Activated CD4-positive, alpha-beta T cell treated with anti-CD3 and anti-CD28 coated beads, Interleukin-2, amount 10 ng/mL, durations not matched to agents 7 days and 5 days (primary cell): ENCODE results near the gene MMP25. TPM values are rescaled to one million over a fixed set of nuclear protein-coding genes. Genes with fewer than 3 reads are reported as not detected.
"Not testable (repeated sequence)": the region's sequence is repeated elsewhere in the genome, so short reads cannot be mapped to it uniquely, and the experiment has no call there.

Experiments
- CTCF ChIA-PET: fragments of 350-600 bp; sonication (Branson Sonifier 250); formaldehyde crosslinking; loops from one replicate; lab custom pipeline; 2021; ENCODE audit warnings: antibody characterized with exemption; lab: Charles Lee
- POLR2A ChIA-PET: fragments of 350-600 bp; sonication (Branson Sonifier 250); formaldehyde crosslinking; loops from one replicate; lab custom pipeline; 2021; ENCODE audit warnings: antibody characterized with exemption; lab: Charles Lee
- DNase-seq: peaks from one replicate; pipeline ENCODE4 v3.0.0-alpha.2; 2020
- H3K27ac Mint-ChIP-seq: one replicate; pipeline ENCODE4 v1.8.0; 2021; ENCODE audit warnings: mild to moderate bottlenecking, moderate library complexity, mixed read lengths
- H3K27me3 Mint-ChIP-seq: one replicate; pipeline ENCODE4 v1.8.0; 2021; ENCODE audit warnings: mixed read lengths
- H3K36me3 Mint-ChIP-seq: one replicate; pipeline ENCODE4 v1.8.0; 2021; ENCODE audit warnings: low read depth, mixed read lengths
- H3K4me1 Mint-ChIP-seq: one replicate; pipeline ENCODE4 v1.8.0; 2021; ENCODE audit warnings: mixed read lengths
- H3K4me3 Mint-ChIP-seq: one replicate; pipeline ENCODE4 v1.8.0; 2021; ENCODE audit warnings: mild to moderate bottlenecking, moderate library complexity, mixed read lengths
- H3K9me3 Mint-ChIP-seq: one replicate; pipeline ENCODE4 v1.8.0; 2021; ENCODE audit warnings: mixed read lengths
- total RNA-seq, 2 experiments: library from RNA; stranded (reverse); gene quantifications; one replicate each; pipeline ENCODE4 v1.2.3, GENCODE V29; 2021

MMP25 gene
- total RNA-seq, 2 experiments from 2014 or later, result 18.1 to 19.8 TPM

DNA sequence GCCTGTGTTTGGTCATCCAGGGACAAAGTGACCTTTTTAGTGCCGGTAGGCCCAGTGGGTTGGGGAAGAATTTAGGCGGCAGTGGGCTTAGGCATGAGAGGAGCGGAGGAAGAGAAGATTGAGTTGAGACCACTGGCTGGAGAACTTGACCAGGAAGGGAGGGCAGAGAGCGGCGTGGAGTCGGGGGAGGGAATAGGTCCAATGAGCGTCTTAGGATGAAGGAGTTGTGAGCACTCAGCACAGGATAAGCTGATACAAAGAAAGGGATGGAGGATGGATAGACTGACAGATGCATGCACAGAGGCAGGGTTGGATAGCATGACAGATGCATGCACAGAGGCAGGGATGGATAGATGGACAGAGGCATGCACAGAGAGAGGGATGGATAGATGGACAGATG lies 27.1 kb downstream of the MMP25 start:
- no peak for DNase-seq
- CTCF ChIA-PET, result interaction anchor here (0.5 to 5.8 kb wide), 2 partner anchors 38 to 56 kb away, joined by 3 to 31 read pairs; no protein-coding TSS in a partner anchor
- H3K36me3 Mint-ChIP-seq, result peaks cover 43% of the 10 kb centered on the region
- H3K9me3 Mint-ChIP-seq, result peaks cover 6% of the 10 kb centered on the region
- H3K27ac Mint-ChIP-seq, result peak overlapping the region; percentile 98
- H3K27me3 Mint-ChIP-seq, result no peaks in the 10 kb centered on the region
- H3K4me1 Mint-ChIP-seq, result peaks cover 91% of the 10 kb centered on the region
- POLR2A ChIA-PET, result no interaction called here
- H3K4me3 Mint-ChIP-seq, result peak overlapping the region; percentile 84

GRCh38 chr16:3074860-3075522 lies 28.6 kb downstream of the MMP25 start:
- Mint-ChIP-seq H3K9me3 (peaks cover 13% of the 10 kb centered on the region), H3K27ac (peak overlapping the region; percentile 98), H3K4me1 (peaks cover 91% of the 10 kb centered on the region), H3K36me3 (peaks cover 41% of the 10 kb centered on the region), H3K27me3 (no peaks in the 10 kb centered on the region), H3K4me3 (peak overlapping the region; percentile 84)
- DNase-seq, result peak; percentile 94
- CTCF ChIA-PET, result interaction anchor here (0.6 to 5.8 kb wide), 14 partner anchors 9 to 148 kb away, joined by 3 to 31 read pairs (median 4); partner anchors contain the start of gene IL32
- POLR2A ChIA-PET, result interaction anchor here (0.5 to 2.8 kb wide), 7 partner anchors 9 to 55 kb away, joined by 3 to 21 read pairs (median 3); partner anchors contain the start of gene IL32

- H3K4me1 Mint-ChIP-seq, result peaks cover 87% of the 10 kb centered on the region
- peaks cover 38% of the 10 kb centered on the region for H3K36me3 Mint-ChIP-seq
- H3K27ac Mint-ChIP-seq, result peak overlapping the region; percentile 98
- no peak for DNase-seq
- CTCF ChIA-PET, result interaction anchor here (1.0 to 5.8 kb wide), 13 partner anchors 10 to 83 kb away, joined by 3 to 31 read pairs (median 5); partner anchors contain the start of gene IL32
- POLR2A ChIA-PET, result interaction anchor here (0.8 to 2.8 kb wide), 5 partner anchors 10 to 54 kb away, joined by 3 to 21 read pairs (median 3); partner anchors contain the start of gene IL32
- H3K27me3 Mint-ChIP-seq, result no peaks in the 10 kb centered on the region
- peaks cover 14% of the 10 kb centered on the region for H3K9me3 Mint-ChIP-seq
- peak overlapping the region; percentile 84 for H3K4me3 Mint-ChIP-seq
Observed at GRCh38 chr16:3075523-3075915, 29.2 kb downstream of the MMP25 start.

DNA sequence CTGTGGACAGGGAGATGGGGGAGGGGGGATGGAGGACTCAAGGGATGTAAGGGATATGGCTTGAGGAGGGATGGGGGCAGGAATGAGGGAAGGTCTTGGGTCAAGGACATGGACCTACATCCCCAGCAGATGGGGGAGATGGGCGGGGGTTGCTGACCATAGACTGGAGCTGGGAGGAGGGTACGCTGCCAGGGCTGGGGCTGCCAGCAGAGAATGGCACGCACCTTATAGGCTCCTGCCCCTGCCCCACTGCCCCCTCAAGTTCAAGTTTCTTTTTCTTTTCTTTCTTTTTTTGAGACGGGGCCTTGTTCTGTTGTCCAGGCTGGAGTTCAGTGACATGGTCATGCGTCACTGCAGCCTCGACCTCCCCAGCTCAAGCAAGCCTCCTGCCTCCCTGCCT lies 29.6 kb downstream of the MMP25 start:
- not testable (repeated sequence) for DNase-seq, H3K27me3 Mint-ChIP-seq
- H3K4me1 Mint-ChIP-seq, result peaks cover 87% of the 10 kb centered on the region
- peak overlapping the region; percentile 84 for H3K4me3 Mint-ChIP-seq
- H3K9me3 Mint-ChIP-seq, result peaks cover 16% of the 10 kb centered on the region
- CTCF ChIA-PET, result interaction anchor here (0.7 to 5.8 kb wide), 10 partner anchors 10 to 82 kb away, joined by 3 to 31 read pairs (median 6); partner anchors contain the start of gene IL32
- H3K27ac Mint-ChIP-seq, result peak overlapping the region; percentile 98
- POLR2A ChIA-PET, result interaction anchor here (2.0 to 2.8 kb wide), 2 partner anchors 10 to 54 kb away, joined by 14 to 21 read pairs; partner anchors contain the start of gene IL32
- H3K36me3 Mint-ChIP-seq, result peaks cover 40% of the 10 kb centered on the region

- H3K27me3 Mint-ChIP-seq, result no peaks in the 10 kb centered on the region
- CTCF ChIA-PET, result interaction anchor here (0.7 to 5.8 kb wide), 12 partner anchors 10 to 82 kb away, joined by 3 to 31 read pairs (median 6); partner anchors contain the start of gene IL32
- H3K4me1 Mint-ChIP-seq, result peaks cover 85% of the 10 kb centered on the region
- POLR2A ChIA-PET, result interaction anchor here (0.6 to 2.8 kb wide), 3 partner anchors 9 to 53 kb away, joined by 3 to 21 read pairs (median 14); partner anchors contain the start of gene IL32
- peaks cover 19% of the 10 kb centered on the region for H3K9me3 Mint-ChIP-seq
- H3K27ac Mint-ChIP-seq, result peak overlapping the region; percentile 98
- H3K4me3 Mint-ChIP-seq, result peak overlapping the region; percentile 84
- peaks cover 45% of the 10 kb centered on the region for H3K36me3 Mint-ChIP-seq
- DNase-seq, result no peak
Observed at GRCh38 chr16:3076577-3076976, 30.2 kb downstream of the MMP25 start.

DNA sequence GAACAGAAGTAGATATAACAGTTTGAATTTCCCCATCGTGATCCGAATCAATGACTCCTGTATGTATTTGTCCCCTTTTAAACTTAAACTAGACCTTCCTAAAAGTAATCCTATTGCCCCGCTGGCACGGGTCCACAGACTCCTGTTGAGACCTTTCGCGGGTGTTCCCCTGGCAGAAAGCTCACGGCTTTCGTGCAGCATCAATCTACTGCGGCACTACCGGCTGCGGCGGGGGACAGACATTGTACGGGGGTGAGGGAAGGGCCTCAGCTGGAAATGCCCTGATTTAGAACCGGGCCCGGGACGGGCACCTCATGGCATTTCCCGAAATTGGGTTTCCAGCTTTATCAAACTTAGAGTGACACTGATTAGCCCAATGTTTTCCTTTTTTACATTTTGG lies 33.7 kb downstream of the MMP25 start:
- Mint-ChIP-seq H3K9me3 (peaks cover 19% of the 10 kb centered on the region), H3K27me3 (no peaks in the 10 kb centered on the region), H3K27ac (no peak overlapping the region), H3K4me1 (peaks cover 80% of the 10 kb centered on the region), H3K36me3 (peaks cover 52% of the 10 kb centered on the region), H3K4me3 (no peak overlapping the region)
- ChIA-PET POLR2A (no interaction called here), CTCF (interaction anchor here (1.0 to 2.0 kb wide), 6 partner anchors 9 to 49 kb away, joined by 5 to 12 read pairs (median 6); partner anchors contain the start of gene IL32)
- DNase-seq, result no peak

- H3K27me3 Mint-ChIP-seq, CTCF ChIA-PET, POLR2A ChIA-PET, H3K4me3 Mint-ChIP-seq, DNase-seq, H3K27ac Mint-ChIP-seq: not testable (repeated sequence)
- H3K9me3 Mint-ChIP-seq, result peaks cover 19% of the 10 kb centered on the region
- peaks cover 51% of the 10 kb centered on the region for H3K36me3 Mint-ChIP-seq
- peaks cover 74% of the 10 kb centered on the region for H3K4me1 Mint-ChIP-seq
Observed at GRCh38 chr16:3081957-3082356, 35.6 kb downstream of the MMP25 start.

DNA sequence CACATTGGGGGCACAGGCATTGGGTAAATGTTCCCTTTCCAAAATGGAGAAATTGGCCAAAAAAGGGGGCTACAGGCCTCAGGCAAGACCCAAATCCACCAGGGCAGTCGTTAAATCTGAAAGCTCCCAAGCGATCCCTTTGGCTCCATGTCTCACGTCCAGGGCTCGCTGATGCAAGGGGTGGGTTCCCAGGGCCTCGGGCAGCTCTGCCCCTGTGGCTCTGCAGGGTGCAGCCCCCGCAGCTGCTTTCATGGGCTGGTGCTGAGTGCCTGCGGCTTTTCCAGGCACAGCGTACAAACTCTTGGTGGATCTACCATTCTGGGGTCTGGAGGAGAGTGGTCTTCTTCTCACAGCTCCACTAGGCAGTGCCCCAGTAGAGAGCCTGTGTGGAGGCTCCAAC lies 37.0 kb downstream of the MMP25 start:
- Mint-ChIP-seq H3K9me3 (peaks cover 14% of the 10 kb centered on the region), H3K4me1 (peaks cover 74% of the 10 kb centered on the region), H3K36me3 (peaks cover 38% of the 10 kb centered on the region)
- CTCF ChIA-PET, result interaction anchor here (0.8 to 1.6 kb wide), 4 partner anchors 9 to 51 kb away, joined by 3 to 8 read pairs (median 3); partner anchors contain the start of genes ZNF213 and ZSCAN10
- H3K27me3 Mint-ChIP-seq, H3K27ac Mint-ChIP-seq, POLR2A ChIA-PET, H3K4me3 Mint-ChIP-seq, DNase-seq: not testable (repeated sequence)

DNA sequence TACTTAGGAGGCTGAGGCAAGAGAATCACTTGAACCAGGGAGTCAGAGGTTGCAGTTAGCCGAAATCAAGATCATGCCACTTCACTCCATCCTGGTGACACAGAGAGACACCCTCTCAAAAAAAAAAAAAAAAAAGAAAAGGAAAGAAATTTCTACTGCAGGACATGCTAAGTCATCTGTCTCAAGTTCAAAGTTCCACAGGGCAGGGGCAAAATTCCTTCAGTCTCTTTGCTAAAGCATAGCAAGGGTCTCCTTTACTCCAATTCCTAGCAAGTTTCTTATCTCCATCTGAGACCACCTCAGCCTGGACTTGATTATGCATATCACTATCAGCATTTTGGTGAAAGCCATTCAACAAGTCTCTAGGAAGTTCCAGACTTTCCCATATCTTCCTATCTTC lies 38.1 kb downstream of the MMP25 start:
- POLR2A ChIA-PET, result interaction anchor here (0.6 kb wide), 1 partner anchor 633 kb away, joined by 3 read pairs; no protein-coding TSS in a partner anchor
- Mint-ChIP-seq H3K27ac (peak overlapping the region; percentile 57), H3K4me3 (no peak overlapping the region), H3K27me3 (no peaks in the 10 kb centered on the region), H3K36me3 (peaks cover 31% of the 10 kb centered on the region), H3K9me3 (peaks cover 10% of the 10 kb centered on the region), H3K4me1 (peaks cover 68% of the 10 kb centered on the region)
- DNase-seq, result no peak
- CTCF ChIA-PET, result interaction anchor here (1.1 to 1.6 kb wide), 3 partner anchors 10 to 50 kb away, joined by 3 to 8 read pairs (median 3); partner anchors contain the start of genes ZNF213 and ZSCAN10

DNA sequence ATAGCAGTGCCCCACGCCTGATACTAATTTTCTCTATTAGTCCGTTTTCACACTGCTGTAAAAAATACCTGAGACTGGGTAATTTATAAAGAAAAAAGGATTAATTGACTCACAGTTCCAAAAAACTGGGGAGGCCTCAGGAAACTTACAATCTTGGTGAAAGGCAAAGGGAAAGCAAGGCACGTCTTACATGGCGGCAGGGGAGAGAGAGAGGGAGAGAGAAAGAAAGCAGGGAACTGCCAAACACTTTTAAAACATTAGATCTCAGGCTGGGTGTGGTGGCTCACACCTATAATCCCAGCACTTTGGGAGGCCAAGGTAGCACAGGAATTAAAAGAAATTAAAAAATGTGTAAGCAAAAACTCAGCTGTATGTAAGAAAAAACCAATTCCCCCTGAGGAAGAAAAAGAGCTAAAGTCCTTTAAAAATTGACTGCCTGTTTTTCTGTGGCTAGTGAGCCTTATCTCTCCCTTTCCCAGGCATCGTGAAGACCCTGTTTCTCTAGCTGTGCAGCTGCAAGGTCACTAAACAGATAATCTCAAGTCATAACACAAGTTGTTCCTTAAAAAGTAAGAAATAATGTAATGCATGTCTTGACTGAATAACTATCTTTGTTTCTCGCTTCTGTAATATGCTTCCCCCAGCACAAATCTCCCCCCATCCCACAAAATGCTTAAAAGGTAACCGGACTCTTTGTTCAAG lies 38.8 kb downstream of the MMP25 start:
- POLR2A ChIA-PET, result no interaction called here

DNA sequence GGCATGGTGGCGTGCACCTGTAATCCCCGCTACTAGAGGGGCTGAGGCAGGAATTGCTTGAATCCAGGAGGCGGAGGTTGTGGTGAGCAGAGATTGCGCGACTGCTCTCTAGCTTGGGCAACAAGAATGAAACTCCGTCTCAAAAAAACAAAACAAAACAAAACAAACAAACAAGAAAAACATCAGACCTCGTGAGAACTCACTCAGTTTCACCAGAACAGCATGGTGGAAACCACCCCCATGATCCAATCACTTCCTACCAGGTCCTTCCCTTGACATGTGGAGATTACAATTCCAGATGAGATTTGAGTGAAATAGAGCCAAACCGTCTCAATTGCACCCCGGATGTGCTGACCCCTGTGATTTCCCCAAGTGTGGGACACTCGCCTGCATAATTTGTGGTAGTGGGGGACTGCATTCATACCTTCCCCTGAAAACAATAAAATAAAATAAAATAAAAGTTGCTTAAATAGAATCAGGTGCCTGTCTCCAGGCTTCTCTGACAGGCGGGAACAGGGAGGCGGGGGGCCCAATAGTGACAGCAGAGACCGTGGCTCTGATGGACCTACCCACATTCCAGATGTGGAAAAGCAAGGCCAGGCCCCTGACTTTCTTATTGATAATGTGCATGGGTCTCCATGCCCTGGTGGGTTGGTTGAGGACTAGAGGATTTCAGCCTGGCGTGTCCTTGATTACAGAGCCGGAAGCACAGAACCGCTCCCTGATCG lies 39.7 kb downstream of the MMP25 start:
- H3K27me3 Mint-ChIP-seq, result no peaks in the 10 kb centered on the region
- peaks cover 3% of the 10 kb centered on the region for H3K9me3 Mint-ChIP-seq
- peaks cover 19% of the 10 kb centered on the region for H3K36me3 Mint-ChIP-seq
- H3K27ac Mint-ChIP-seq, result peak overlapping the region; percentile 78
- H3K4me3 Mint-ChIP-seq, result peak overlapping the region; percentile 69
- H3K4me1 Mint-ChIP-seq, result peaks cover 64% of the 10 kb centered on the region
- ChIA-PET POLR2A (no interaction called here), CTCF (interaction anchor here (0.7 to 1.7 kb wide), 3 partner anchors 10 to 39 kb away, joined by 3 to 5 read pairs (median 3); no protein-coding TSS in a partner anchor)
- no peak for DNase-seq

More for the DNA sequence above, 38.8 kb downstream of the MMP25 start:
- H3K4me3 Mint-ChIP-seq, result peak overlapping the region; percentile 27
- H3K9me3 Mint-ChIP-seq, result peaks cover 5% of the 10 kb centered on the region
- H3K4me1 Mint-ChIP-seq, result peaks cover 63% of the 10 kb centered on the region
- CTCF ChIA-PET, result interaction anchor here (0.7 to 1.1 kb wide), 2 partner anchors 9 to 11 kb away, joined by 3 read pairs; no protein-coding TSS in a partner anchor
- no peak for DNase-seq
- H3K36me3 Mint-ChIP-seq, result peaks cover 24% of the 10 kb centered on the region
- H3K27me3 Mint-ChIP-seq, result no peaks in the 10 kb centered on the region
- peak overlapping the region; percentile 57 for H3K27ac Mint-ChIP-seq
